Esophagus squamous epithelium (tissue), 4 donors: ENCODE data around the gene ANO5.

Experiments used
- POLR2A ChIP-seq, 4 donors: fragments of 450-650 bp; IDR thresholded peaks; one replicate each; pipeline ENCODE4 v1.6.1; 2017; ENCODE audit warnings: antibody characterized with exemption in 4 of 4, mild to moderate bottlenecking in 4 of 4, moderate library complexity in 3 of 4
- TF ChIP-seq, protein P1 (sequence below), 6 experiments: fragments of 450-650 bp in 4 of 6; fragments of 200-600 bp in 2 of 6; sonication (generic) in 2 of 6; IDR thresholded peaks; one replicate each; pipeline ENCODE4 v1.5.1; 2016 to 2019; ENCODE audit warnings: antibody characterized with exemption in 6 of 6, mild to moderate bottlenecking in 4 of 6, moderate library complexity in 4 of 6

DNA sequence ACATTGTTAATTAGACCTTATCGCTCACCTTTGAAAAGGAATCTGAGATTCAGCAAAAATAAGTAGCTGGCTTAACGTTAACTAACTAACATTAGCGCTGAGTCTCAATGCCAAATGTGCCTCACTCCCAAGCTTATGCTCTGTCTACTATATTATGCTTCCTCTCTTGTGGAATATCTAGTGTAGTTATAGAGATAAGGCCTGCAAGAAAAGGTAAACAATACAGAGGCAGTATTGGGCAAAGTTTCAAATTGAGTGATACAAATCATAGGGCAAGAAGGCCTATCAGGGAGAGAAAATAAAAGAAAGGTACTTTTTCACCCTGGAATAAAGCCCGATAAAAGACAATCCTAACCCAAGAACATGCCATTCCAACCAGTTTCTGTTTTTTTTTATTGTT is 83.7 kb downstream of the ANO5 start:
- TF ChIP-seq, protein P1, sequence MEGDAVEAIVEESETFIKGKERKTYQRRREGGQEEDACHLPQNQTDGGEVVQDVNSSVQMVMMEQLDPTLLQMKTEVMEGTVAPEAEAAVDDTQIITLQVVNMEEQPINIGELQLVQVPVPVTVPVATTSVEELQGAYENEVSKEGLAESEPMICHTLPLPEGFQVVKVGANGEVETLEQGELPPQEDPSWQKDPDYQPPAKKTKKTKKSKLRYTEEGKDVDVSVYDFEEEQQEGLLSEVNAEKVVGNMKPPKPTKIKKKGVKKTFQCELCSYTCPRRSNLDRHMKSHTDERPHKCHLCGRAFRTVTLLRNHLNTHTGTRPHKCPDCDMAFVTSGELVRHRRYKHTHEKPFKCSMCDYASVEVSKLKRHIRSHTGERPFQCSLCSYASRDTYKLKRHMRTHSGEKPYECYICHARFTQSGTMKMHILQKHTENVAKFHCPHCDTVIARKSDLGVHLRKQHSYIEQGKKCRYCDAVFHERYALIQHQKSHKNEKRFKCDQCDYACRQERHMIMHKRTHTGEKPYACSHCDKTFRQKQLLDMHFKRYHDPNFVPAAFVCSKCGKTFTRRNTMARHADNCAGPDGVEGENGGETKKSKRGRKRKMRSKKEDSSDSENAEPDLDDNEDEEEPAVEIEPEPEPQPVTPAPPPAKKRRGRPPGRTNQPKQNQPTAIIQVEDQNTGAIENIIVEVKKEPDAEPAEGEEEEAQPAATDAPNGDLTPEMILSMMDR (IDR thresholded peaks at IDR 0.05): no peak
- no peak for TF ChIP-seq POLR2A (IDR thresholded peaks at IDR 0.05)
